ENCODE measurements around the gene PIGU. TPM values are rescaled to one million over a fixed set of nuclear protein-coding genes. Genes with fewer than 3 reads are reported as not detected.
A peak's percentile ranks its signal among the peaks of the same experiment; 100 is the strongest.

PIGU gene
- total and polyA plus RNA-seq, 9 of the 15 experiments (the other 6 are each of a cell fraction or from before 2014, with no cell fraction given), result 6.5 to 100 (median 28.1) TPM

DNA sequence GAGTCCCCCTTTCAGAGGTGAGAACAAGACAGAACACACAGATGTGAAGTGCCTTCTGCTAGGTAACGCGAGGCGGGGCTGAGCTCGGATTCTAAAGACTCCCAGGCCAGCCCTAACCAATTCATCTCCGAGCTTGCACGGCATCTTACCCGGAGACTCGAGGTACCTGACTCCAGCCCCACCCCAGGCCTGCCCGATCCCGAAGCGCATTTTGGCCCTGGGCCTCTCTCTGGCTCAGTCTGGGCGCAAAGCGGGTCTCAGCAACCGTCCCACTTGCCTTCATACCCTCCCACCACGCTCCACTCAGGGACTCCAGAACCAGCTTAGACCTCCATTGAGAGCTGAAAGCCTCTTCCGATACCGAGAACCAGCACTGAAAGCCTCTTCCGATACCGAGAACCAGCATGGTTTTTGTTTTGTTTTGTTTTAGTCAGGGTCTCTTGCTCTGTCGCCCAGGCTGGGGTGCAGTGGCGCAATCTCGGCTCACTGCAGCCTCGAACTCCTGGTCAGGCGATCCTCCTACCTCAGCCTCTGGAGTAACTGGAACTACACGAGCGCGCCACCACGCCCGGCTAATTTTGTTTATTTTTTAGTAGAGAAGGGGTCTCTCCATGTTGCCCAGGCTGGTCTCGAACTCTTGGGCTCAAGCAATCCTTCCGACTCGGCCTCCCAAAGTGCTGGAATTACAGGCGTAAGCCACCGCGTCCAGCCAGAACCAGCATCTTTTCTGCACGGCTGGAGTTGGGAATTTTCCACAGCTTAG lies 161.2 kb downstream of the PIGU start (continued):
- no peak for TF ChIP-seq TCF15 (CRISPR knock-in tag; IDR thresholded peaks at IDR 0.05)
- 0 out of 4 replicates have a peak, but pooled peaks of 1 of the 2 experiments have one; percentile 6 for TF ChIP-seq FOXK2 (conservative IDR thresholded peaks at IDR 0.05 in 1 of 2, IDR thresholded peaks at IDR 0.05 in 1 of 2; ENCODE audit: low read depth in 2 of 2)
- TF ChIP-seq SRSF1 (IDR thresholded peaks at IDR 0.05; ENCODE audit: low read depth, low read length), result no peak
- no peak for TF ChIP-seq PCBP1 (IDR thresholded peaks at IDR 0.05; ENCODE audit: low read depth, low read length, poor library complexity, severe bottlenecking)
- TF ChIP-seq ZKSCAN1 (IDR thresholded peaks at IDR 0.05; ENCODE audit: low read depth, low read length), result no peak
- TF ChIP-seq TBP (optimal IDR thresholded peaks at IDR 0.05; ENCODE audit: low read depth, low read length), result no peak
- TF ChIP-seq KDM5B (IDR thresholded peaks at IDR 0.05; ENCODE audit: insufficient replicate concordance, low read depth, low read length), result no peak
- TF ChIP-seq, protein P1, sequence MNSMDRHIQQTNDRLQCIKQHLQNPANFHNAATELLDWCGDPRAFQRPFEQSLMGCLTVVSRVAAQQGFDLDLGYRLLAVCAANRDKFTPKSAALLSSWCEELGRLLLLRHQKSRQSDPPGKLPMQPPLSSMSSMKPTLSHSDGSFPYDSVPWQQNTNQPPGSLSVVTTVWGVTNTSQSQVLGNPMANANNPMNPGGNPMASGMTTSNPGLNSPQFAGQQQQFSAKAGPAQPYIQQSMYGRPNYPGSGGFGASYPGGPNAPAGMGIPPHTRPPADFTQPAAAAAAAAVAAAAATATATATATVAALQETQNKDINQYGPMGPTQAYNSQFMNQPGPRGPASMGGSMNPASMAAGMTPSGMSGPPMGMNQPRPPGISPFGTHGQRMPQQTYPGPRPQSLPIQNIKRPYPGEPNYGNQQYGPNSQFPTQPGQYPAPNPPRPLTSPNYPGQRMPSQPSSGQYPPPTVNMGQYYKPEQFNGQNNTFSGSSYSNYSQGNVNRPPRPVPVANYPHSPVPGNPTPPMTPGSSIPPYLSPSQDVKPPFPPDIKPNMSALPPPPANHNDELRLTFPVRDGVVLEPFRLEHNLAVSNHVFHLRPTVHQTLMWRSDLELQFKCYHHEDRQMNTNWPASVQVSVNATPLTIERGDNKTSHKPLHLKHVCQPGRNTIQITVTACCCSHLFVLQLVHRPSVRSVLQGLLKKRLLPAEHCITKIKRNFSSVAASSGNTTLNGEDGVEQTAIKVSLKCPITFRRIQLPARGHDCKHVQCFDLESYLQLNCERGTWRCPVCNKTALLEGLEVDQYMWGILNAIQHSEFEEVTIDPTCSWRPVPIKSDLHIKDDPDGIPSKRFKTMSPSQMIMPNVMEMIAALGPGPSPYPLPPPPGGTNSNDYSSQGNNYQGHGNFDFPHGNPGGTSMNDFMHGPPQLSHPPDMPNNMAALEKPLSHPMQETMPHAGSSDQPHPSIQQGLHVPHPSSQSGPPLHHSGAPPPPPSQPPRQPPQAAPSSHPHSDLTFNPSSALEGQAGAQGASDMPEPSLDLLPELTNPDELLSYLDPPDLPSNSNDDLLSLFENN (IDR thresholded peaks at IDR 0.05; ENCODE audit: low read depth in 2 of 2, low read length in 2 of 2), result peak in 1 of 2 experiments; percentile 88; a peak in 2 of 4 replicates
- peak in 1 of 2 experiments; percentile 68; a peak in 1 of 4 replicates for TF ChIP-seq RCOR1 (IDR thresholded peaks at IDR 0.05; ENCODE audit: borderline replicate concordance in 1 of 2, low read depth in 2 of 2, low read length in 2 of 2)
- no peak for TF ChIP-seq ATF3 (IDR thresholded peaks at IDR 0.05)
- no peak for TF ChIP-seq ATF3 (CRISPR knock-in tag; conservative IDR thresholded peaks at IDR 0.05)
- TF ChIP-seq ZC3H4 (CRISPR knock-in tag; IDR thresholded peaks at IDR 0.05; ENCODE audit: borderline replicate concordance), result no peak
- TF ChIP-seq CTCF (IDR thresholded peaks at IDR 0.05 in 2 of 3, conservative IDR thresholded peaks at IDR 0.05 in 1 of 3; ENCODE audit: insufficient read depth in 2 of 3, low read depth in 1 of 3, low read length in 3 of 3), result no peak
- TF ChIP-seq ZBTB17 (CRISPR knock-in tag; IDR thresholded peaks at IDR 0.05), result peak; percentile 99
- TF ChIP-seq CHCHD3 (CRISPR knock-in tag; IDR thresholded peaks at IDR 0.05), result no peak

Data from K562 (cell line).